GM23248 (cell line): ENCODE measurements around the gene MRO. TPM values are rescaled to one million over a fixed set of nuclear protein-coding genes. Genes with fewer than 3 reads are reported as not detected.

Source experiments
- DNase-seq: peaks from one replicate; pipeline ENCODE4 v3.0.0-alpha.2; 2015
- H2AFZ ChIP-seq: fragments of 200-600 bp; sonication (generic); 2 replicates; pipeline ENCODE4 v1.6.1; 2016; ENCODE audit warnings: antibody characterized with exemption
- H3F3A ChIP-seq: fragments of 200-600 bp; sonication (generic); 2 replicates; pipeline ENCODE4 v1.6.1; 2016; ENCODE audit warnings: mild to moderate bottlenecking, antibody characterized with exemption, mixed run types; ENCODE audit not compliant: insufficient read depth
- H3K27ac ChIP-seq: fragments of 200-600 bp; sonication (generic); 2 replicates; pipeline ENCODE4 v1.5.1; 2016; ENCODE audit warnings: mild to moderate bottlenecking
- H3K27me3 ChIP-seq: fragments of 200-600 bp; sonication (generic); replicated peaks from 2 replicates; pipeline ENCODE4 v1.6.1; 2016; ENCODE audit warnings: mild to moderate bottlenecking; ENCODE audit not compliant: insufficient read depth
- H3K36me3 ChIP-seq: fragments of 200-600 bp; sonication (generic); 2 replicates; pipeline ENCODE4 v1.6.1; 2016; ENCODE audit warnings: low read depth, mild to moderate bottlenecking
- H3K4me1 ChIP-seq: fragments of 200-600 bp; sonication (generic); 2 replicates; pipeline ENCODE4 v1.6.1; 2016; ENCODE audit warnings: mild to moderate bottlenecking; ENCODE audit not compliant: insufficient read depth
- H3K4me2 ChIP-seq: fragments of 200-600 bp; sonication (generic); one replicate; pipeline ENCODE4 v1.6.1; 2016; ENCODE audit warnings: mild to moderate bottlenecking; ENCODE audit not compliant: unreplicated experiment
- H3K4me3 ChIP-seq: fragments of 200-600 bp; sonication (generic); 2 replicates; pipeline ENCODE4 v1.5.1; 2016; ENCODE audit warnings: mild to moderate bottlenecking
- H3K79me2 ChIP-seq: fragments of 200-600 bp; sonication (generic); 2 replicates; pipeline ENCODE4 v1.6.1; 2016; ENCODE audit warnings: mild to moderate bottlenecking; ENCODE audit not compliant: insufficient read depth
- H3K9ac ChIP-seq: fragments of 200-600 bp; sonication (generic); 2 replicates; pipeline ENCODE4 v1.6.1; 2016; ENCODE audit warnings: mild to moderate bottlenecking
- H3K9me2 ChIP-seq: fragments of 200-600 bp; sonication (generic); 2 replicates; pipeline ENCODE4 v1.6.1; 2016; ENCODE audit warnings: mixed run types, mild to moderate bottlenecking, moderate library complexity; ENCODE audit not compliant: insufficient read depth
- H3K9me3 ChIP-seq: fragments of 200-600 bp; sonication (generic); one replicate; pipeline ENCODE4 v1.6.1; 2017; ENCODE audit warnings: low read depth
- H4K20me1 ChIP-seq: fragments of 200-600 bp; sonication (generic); 2 replicates; pipeline ENCODE4 v1.6.0; 2016; ENCODE audit not compliant: insufficient read depth
- EZH2 ChIP-seq: fragments of 200-600 bp; sonication (generic); IDR thresholded peaks from 2 replicates; pipeline ENCODE4 v1.6.1; 2018; ENCODE audit warnings: antibody characterized with exemption, mild to moderate bottlenecking; ENCODE audit not compliant: insufficient read depth, poor library complexity, severe bottlenecking
- EZH2phosphoT487 ChIP-seq: fragments of 200-600 bp; sonication (generic); IDR thresholded peaks from 2 replicates; pipeline ENCODE4 v1.6.1; 2018; ENCODE audit warnings: antibody characterized with exemption, moderate library complexity, mild to moderate bottlenecking, low read depth; ENCODE audit not compliant: insufficient read depth
- WGBS, 2 experiments: methylation state at CpG; one replicate each; pipeline ENCODE4 v1.1.6; 2015 to 2017; ENCODE audit warnings: low lambda C conversion rate in 2 of 2, low coverage in 1 of 2; ENCODE audit errors: missing lambda C conversion rate in 2 of 2; 5-methylcytosine and 5-hydroxymethylcytosine counted together
- in situ Hi-C: fragments of 300-500 bp; cut with MboI; formaldehyde crosslinking; loops from 2 replicates; pipeline ENCODE4 v1.15.0; 2020
- polyA plus RNA-seq: library from polyadenylated mRNA; unstranded; fragments of >200 nt; fragmentation: Nextera tagmentation; extraction: Ambion mirVana; gene quantifications from 2 replicates; pipeline ENCODE4 v1.2.1, GENCODE V29; 2016
- total RNA-seq: library from RNA; depleted of rRNA; stranded (reverse); fragments of >200 nt; shearing (Covaris generic); gene quantifications from 2 replicates; pipeline ENCODE4 v1.2.3, GENCODE V29; 2014

MRO gene
- total and polyA plus RNA-seq, 2 experiments from 2014 or later: not detected

DNA sequence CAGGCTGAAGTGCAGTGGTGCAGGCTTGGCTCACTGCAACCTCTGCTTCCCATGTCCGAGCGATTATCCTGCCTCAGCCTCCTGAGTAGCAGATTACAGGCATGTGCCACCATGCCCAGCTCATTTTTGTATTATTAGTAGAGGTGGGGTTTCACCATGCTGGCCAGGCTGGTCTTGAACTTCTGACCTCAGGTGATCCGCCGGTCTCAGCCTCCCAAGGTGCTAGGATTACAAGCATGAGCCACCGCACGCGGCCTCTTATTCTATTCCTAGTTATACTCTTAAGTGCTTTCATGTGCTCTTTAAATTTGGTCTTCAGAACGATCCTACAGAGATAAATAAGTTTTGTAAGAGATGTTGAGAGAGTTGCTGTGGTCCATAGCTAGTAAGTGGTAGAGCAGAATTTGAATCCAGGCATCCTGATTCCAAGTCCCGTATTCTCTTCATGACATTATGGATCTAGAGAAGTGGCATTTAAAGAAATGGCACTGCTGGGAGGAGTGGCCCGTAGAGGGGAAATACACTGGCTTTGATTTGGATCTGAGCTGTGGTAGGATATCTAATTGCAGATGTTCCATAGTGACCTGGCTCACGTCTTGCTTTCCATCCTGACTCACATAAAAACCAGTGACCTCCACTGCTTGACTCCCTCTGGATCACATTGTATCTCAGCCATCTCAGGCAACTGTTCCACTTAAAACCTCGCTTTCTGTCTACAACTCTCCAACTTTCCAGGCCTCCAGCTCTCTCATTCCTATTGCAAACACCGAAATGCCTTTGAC is 36.4 kb upstream of the MRO start:
- Histone ChIP-seq H3F3A (peaks cover 13% of the 10 kb centered on the region; the same call in 1 of the 2 replicates), H3K4me2 (no peak overlapping the region), H3K27me3 (no peaks in the 10 kb centered on the region), H3K36me3 (no peaks in the 10 kb centered on the region), H2AFZ (no peak overlapping the region), H3K9ac (no peak overlapping the region), H3K9me2 (no peaks in the 10 kb centered on the region), H4K20me1 (no peaks in the 10 kb centered on the region), H3K79me2 (no peaks in the 10 kb centered on the region), H3K4me3 (no peak overlapping the region), H3K4me1 (peaks cover 23% of the 10 kb centered on the region), H3K9me3 (no peaks in the 10 kb centered on the region), H3K27ac (no peak overlapping the region)
- DNase-seq: peak; percentile 15
- in situ Hi-C loops: no loop called here
- TF ChIP-seq EZH2phosphoT487: no peak
- no peak for TF ChIP-seq EZH2
- WGBS, 2 experiments: 85% methylated on average over 13 of the region's 13 CpGs

DNA sequence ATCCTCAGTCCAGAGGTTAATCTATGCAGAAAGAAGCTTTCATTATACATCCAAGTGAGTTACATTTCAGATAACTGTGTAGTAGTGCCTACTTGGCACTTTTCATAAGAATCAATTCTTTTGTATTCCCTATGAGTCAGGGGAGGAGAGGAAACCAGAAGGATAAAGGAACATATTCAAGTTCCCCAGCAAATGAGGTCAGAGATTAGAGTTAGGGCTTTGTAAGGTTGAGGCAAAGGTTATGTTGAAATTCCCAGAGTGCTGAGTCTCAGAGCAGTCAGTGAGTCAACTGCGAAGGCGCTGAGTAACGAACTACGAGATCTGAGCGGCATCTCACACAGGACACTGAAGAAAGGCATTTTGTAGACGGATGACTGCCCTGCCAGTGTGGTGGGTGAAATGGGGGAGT is 34.1 kb upstream of the MRO start:
- Histone ChIP-seq H3F3A (peaks cover 13% of the 10 kb centered on the region; the same call in 1 of the 2 replicates), H4K20me1 (no peaks in the 10 kb centered on the region), H3K27me3 (no peaks in the 10 kb centered on the region), H3K9me3 (no peaks in the 10 kb centered on the region), H3K9me2 (no peaks in the 10 kb centered on the region), H2AFZ (peak overlapping the region; percentile 25; the same call in 1 of the 2 replicates), H3K9ac (no peak overlapping the region), H3K4me3 (no peak overlapping the region), H3K4me2 (peak overlapping the region; percentile 50), H3K27ac (peak overlapping the region; percentile 41), H3K79me2 (no peaks in the 10 kb centered on the region), H3K4me1 (peaks cover 14% of the 10 kb centered on the region), H3K36me3 (no peaks in the 10 kb centered on the region)
- 18 to 47% methylated on average over 6 of the region's 6 CpGs for WGBS, 2 experiments
- DNase-seq: peak; percentile 87
- no peak for TF ChIP-seq EZH2phosphoT487
- no peak for TF ChIP-seq EZH2
- in situ Hi-C loops: no loop called here

DNA sequence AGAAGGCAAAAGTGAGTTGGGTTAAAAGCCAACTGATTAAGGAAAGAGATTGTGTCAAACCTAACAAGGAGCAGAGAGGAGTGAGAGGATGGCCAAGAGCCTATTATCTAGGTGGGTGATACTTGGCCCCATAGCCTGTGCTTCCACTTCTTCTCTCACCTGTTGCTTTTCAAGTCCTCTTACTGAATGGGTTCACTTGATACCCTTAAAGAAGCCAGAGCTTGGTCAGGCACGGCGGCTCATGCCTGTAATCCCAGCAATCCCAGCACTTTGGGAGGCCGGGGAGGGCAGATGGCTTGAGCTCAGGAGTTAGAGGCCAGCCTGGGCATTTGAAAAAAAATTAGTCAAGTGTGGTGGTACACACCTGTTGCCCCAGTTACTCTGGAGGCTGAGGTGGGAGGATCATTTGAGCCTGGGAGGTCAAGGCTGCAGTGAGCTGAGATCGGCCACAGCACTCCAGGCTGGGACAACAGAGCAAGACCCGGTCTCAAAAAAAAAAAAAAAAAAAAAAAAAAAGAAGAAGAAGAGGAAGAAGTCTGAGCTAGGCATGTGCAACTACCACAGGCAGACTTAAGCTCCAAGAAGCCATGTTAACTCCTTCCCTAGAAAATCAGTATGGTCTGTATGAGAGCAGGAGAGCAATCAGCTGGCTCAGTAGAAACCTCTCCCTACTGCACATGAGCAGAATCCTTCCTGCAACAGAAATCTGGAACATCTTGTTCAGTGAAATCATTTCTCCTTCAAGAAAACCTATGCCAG is 30.7 kb upstream of the MRO start:
- Histone ChIP-seq H3K79me2 (no peaks in the 10 kb centered on the region), H3K9me3 (no peaks in the 10 kb centered on the region), H3K4me2 (no peak overlapping the region), H3K9ac (no peak overlapping the region), H3F3A (peaks cover 37% of the 10 kb centered on the region), H3K4me1 (peaks cover 23% of the 10 kb centered on the region), H3K4me3 (no peak overlapping the region), H3K27ac (no peak overlapping the region), H3K36me3 (no peaks in the 10 kb centered on the region), H2AFZ (no peak overlapping the region), H3K9me2 (no peaks in the 10 kb centered on the region), H3K27me3 (no peaks in the 10 kb centered on the region), H4K20me1 (no peaks in the 10 kb centered on the region)
- no peak for TF ChIP-seq EZH2
- no peak for TF ChIP-seq EZH2phosphoT487
- in situ Hi-C loops: no loop called here
- DNase-seq: no peak
- WGBS, 2 experiments: 82 to 89% methylated on average over 4 to 5 of the region's 5 CpGs

DNA sequence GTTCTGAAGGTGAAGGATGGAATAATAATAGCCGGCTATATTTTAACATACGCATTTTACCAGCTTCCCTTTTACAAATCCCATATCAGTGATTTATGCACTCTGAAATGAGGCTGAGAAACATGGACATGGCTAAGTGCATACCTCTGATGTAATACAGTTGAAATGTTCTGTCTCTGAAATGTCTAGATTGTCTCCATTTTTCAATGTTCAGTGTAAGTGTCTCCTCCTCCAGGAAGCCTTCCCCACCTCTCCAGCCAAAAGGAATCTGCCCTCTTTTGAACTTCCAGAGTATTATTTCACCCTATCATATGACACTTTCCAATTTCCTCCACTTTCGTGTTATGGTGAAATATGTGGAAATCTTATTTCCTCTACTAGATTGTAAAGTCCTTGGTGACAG is 29.6 kb upstream of the MRO start:
- no peaks in the 10 kb centered on the region for H3K36me3 ChIP-seq
- no peaks in the 10 kb centered on the region for H3K9me3 ChIP-seq
- H2AFZ ChIP-seq: no peak overlapping the region
- no peak overlapping the region for H3K9ac ChIP-seq
- no peaks in the 10 kb centered on the region for H3K79me2 ChIP-seq
- DNase-seq: peak; percentile 17
- no peak overlapping the region for H3K27ac ChIP-seq
- no peaks in the 10 kb centered on the region for H3K9me2 ChIP-seq
- H3K4me1 ChIP-seq: peaks cover 22% of the 10 kb centered on the region
- H3K4me3 ChIP-seq: no peak overlapping the region
- H4K20me1 ChIP-seq: no peaks in the 10 kb centered on the region
- TF ChIP-seq EZH2: no peak
- H3K4me2 ChIP-seq: no peak overlapping the region
- in situ Hi-C loops: no loop called here
- 69 to 73% methylated on average over 3 of the region's 3 CpGs for WGBS, 2 experiments
- no peaks in the 10 kb centered on the region for H3K27me3 ChIP-seq
- peaks cover 37% of the 10 kb centered on the region for H3F3A ChIP-seq
